PFSK-1 (cell line): Measurements from ENCODE around the gene EFCAB6.

Experiments used
- FOXP2 ChIP-seq: optimal IDR thresholded peaks from 2 replicates; pipeline ENCODE3; 2011; ENCODE audit warnings: borderline replicate concordance, control low read depth, inconsistent platforms; ENCODE audit not compliant: insufficient read depth; ENCODE audit errors: extremely low read length, extremely low read depth
- POLR2AphosphoS5 ChIP-seq: IDR thresholded peaks from 2 replicates; pipeline ENCODE4 v1.6.1; 2012; ENCODE audit warnings: low read depth, mild to moderate bottlenecking, control low read depth, low read length, moderate library complexity
- SIN3A ChIP-seq: IDR thresholded peaks from 2 replicates; pipeline ENCODE4 v1.6.1; 2012; ENCODE audit warnings: mild to moderate bottlenecking, low read length, moderate library complexity, borderline replicate concordance; ENCODE audit not compliant: insufficient read depth
- TAF1 ChIP-seq: IDR thresholded peaks from 2 replicates; pipeline ENCODE4 v1.6.1; 2012; ENCODE audit warnings: low read length, control low read depth, borderline replicate concordance; ENCODE audit not compliant: insufficient read depth
- TF ChIP-seq, protein P1 (sequence below), 2 experiments: IDR thresholded peaks; 2 replicates each; pipeline versions ENCODE4 v1.6.1 to v1.8.0; 2011 to 2012; ENCODE audit warnings: low read depth in 2 of 2, low read length in 2 of 2, control low read depth in 1 of 2, inconsistent platforms in 1 of 2, mild to moderate bottlenecking in 1 of 2, moderate library complexity in 1 of 2; ENCODE audit not compliant: insufficient read depth in 1 of 2

Gene EFCAB6

DNA sequence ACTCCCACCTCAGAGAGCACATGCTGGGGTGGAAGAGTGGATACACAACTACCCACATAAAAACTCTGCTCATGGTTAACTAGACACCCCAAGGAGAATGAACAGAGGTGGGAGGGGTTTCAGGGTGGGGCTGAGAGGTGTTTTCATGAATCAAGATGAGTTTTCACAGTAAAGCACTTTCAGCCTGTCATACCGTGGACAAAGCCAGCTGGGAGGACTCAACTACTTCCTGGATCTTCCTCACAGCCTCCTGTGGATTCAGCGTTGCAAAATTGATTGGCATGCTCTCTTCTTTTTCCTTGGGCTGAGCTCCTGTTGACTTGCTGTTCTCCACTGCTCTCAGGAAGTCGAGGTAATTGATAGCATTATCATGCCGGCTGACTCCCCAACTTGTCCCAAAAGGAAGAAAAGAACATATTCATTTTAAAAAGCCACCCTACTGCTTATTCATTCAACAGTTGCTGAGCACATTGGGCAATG, 231.8 kb downstream of the EFCAB6 start:
- TF ChIP-seq SIN3A (no peak), FOXP2 (no peak), POLR2AphosphoS5 (no peak)

DNA sequence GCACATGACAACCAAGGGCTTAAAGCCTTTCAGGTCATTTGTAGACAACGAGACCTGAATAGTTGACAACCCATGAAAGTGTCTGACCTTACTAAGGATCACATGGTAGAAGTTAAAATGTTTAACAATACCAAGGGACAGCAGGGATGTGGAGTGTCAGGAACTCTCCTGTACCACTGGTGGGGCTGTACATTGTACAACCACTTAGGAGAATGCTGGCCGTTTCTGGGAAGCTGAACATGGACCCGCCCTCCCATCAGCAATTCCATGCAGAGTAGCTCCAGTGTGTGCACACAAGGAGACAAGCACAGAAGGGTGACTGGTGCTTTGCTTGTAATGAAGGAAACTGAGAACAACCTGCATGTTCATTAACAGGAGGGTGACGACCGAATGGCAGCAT, 237.4 kb downstream of the EFCAB6 start:
- no peak for TF ChIP-seq SIN3A
- TF ChIP-seq, protein P1, sequence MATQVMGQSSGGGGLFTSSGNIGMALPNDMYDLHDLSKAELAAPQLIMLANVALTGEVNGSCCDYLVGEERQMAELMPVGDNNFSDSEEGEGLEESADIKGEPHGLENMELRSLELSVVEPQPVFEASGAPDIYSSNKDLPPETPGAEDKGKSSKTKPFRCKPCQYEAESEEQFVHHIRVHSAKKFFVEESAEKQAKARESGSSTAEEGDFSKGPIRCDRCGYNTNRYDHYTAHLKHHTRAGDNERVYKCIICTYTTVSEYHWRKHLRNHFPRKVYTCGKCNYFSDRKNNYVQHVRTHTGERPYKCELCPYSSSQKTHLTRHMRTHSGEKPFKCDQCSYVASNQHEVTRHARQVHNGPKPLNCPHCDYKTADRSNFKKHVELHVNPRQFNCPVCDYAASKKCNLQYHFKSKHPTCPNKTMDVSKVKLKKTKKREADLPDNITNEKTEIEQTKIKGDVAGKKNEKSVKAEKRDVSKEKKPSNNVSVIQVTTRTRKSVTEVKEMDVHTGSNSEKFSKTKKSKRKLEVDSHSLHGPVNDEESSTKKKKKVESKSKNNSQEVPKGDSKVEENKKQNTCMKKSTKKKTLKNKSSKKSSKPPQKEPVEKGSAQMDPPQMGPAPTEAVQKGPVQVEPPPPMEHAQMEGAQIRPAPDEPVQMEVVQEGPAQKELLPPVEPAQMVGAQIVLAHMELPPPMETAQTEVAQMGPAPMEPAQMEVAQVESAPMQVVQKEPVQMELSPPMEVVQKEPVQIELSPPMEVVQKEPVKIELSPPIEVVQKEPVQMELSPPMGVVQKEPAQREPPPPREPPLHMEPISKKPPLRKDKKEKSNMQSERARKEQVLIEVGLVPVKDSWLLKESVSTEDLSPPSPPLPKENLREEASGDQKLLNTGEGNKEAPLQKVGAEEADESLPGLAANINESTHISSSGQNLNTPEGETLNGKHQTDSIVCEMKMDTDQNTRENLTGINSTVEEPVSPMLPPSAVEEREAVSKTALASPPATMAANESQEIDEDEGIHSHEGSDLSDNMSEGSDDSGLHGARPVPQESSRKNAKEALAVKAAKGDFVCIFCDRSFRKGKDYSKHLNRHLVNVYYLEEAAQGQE (IDR thresholded peaks at IDR 0.05; ENCODE audit: insufficient read depth in 1 of 2, low read depth in 2 of 2, low read length in 2 of 2): no peak
- TF ChIP-seq FOXP2: no peak
- TF ChIP-seq TAF1: no peak
- TF ChIP-seq POLR2AphosphoS5: no peak

DNA sequence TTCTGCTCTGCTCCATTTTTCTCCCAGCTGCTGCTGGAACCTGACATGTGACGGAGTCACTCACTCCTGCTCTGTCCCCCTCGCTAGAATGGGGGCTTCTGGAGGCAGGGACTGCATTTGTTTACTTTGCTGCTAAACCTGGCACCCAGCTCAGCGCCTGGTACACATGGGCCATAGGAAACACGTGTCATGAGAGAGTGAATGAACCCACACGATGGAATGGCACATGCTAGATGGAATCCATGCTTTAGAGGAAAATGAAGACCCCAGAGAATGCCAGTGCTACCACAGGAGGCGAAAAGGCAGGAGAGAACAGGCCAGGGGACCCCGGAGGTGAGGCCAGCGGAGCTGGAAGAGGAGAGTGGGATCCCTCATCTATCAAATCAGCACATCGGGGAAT, 239.4 kb downstream of the EFCAB6 start:
- no peak for TF ChIP-seq SIN3A
- TF ChIP-seq POLR2AphosphoS5: no peak
- TF ChIP-seq FOXP2: no peak
- TF ChIP-seq, protein P1 (IDR thresholded peaks at IDR 0.05; ENCODE audit: insufficient read depth in 1 of 2, low read depth in 2 of 2, low read length in 2 of 2): no peak
- no peak for TF ChIP-seq TAF1

DNA sequence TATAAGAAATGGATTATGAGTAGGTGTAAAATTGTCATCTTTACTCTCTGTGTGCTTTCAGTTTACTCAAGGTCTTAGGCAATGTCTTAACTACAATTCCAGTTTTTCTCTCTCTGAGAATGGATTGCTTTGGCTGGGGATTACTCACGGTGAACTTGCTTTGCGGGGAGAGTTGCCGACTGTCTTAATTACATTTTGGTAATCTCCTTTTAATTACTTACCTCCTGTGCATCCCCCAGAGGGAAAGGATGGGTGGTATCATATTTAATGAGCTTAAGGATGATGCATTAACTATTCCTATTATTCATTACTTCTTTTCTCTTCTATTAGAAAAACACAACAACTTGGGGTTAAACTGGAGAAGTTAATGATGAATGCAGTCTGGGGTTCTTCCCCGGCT, 240.9 kb downstream of the EFCAB6 start:
- TF ChIP-seq TAF1 (no peak), SIN3A (no peak), POLR2AphosphoS5 (no peak), FOXP2 (no peak)
- TF ChIP-seq, protein P1 (IDR thresholded peaks at IDR 0.05; ENCODE audit: insufficient read depth in 1 of 2, low read depth in 2 of 2, low read length in 2 of 2): no peak

DNA sequence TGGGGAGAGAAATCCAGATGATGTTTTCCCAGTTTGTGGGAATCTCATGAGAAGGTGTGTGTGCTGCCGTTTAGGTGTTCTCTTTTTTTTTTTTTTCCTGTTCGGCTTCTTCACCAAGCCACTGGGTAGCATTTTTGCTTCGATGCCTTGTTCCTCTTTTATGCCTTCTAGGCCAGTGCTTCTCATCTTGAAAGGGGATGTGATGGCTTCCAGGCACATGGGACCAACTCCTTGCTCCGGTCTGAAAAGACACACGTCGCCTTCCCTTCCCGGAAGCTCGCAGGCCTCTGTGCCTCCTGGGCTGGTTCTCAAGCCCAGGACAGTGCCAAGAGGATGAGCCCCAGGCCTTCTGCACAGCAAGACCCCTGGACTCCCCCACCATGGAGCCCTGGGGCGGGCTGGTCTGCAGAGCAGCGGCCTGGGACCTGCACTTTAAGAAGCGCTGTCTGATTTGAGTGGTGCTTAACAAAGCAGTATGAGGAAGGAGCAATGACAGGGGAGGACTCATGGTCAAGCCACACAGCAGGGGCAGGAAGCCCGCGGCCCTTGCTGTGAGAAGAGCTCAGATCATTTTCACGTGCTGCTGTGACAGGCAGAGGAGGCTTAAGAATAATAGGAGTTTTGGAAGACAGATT, 241.5 kb downstream of the EFCAB6 start:
- TF ChIP-seq, protein P1 (IDR thresholded peaks at IDR 0.05; ENCODE audit: insufficient read depth in 1 of 2, low read depth in 2 of 2, low read length in 2 of 2): no peak
- no peak for TF ChIP-seq TAF1
- no peak for TF ChIP-seq SIN3A
- no peak for TF ChIP-seq FOXP2
- no peak for TF ChIP-seq POLR2AphosphoS5
